Upper lobe of left lung (tissue), 6 donors: ENCODE measurements around the gene RNF214. TPM values are rescaled to one million over a fixed set of nuclear protein-coding genes. Genes with fewer than 3 reads are reported as not detected.

Experiments
- ATAC-seq, 2 donors: fragments of 200-7000 bp; cut with Tn5 transposase; one replicate each; pipeline ENCODE4 v1.9.1; 2022; ENCODE audit warnings: mild to moderate bottlenecking in 2 of 2, moderate library complexity in 2 of 2; ENCODE audit not compliant: low FRiP score in 2 of 2
- DNase-seq, 2 donors: peaks; one replicate each; pipeline ENCODE4 v3.0.0-alpha.2; 2019 to 2020
- H3K27ac ChIP-seq, 4 donors: fragments of 200-600 bp; sonication (generic); one replicate each; pipeline ENCODE4 v1.5.1; 2016 to 2019
- H3K27me3 ChIP-seq, 4 donors: fragments of 200-600 bp; sonication (generic); one replicate each; pipeline ENCODE4 v1.5.1; 2017 to 2019
- H3K36me3 ChIP-seq, 4 donors: fragments of 200-600 bp; sonication (generic); one replicate each; pipeline ENCODE4 v1.5.1; 2016 to 2019
- H3K4me1 ChIP-seq, 4 donors: fragments of 200-600 bp; sonication (generic); one replicate each; pipeline ENCODE4 v1.5.1; 2018 to 2019
- H3K4me3 ChIP-seq, 4 donors: fragments of 200-600 bp; sonication (generic); one replicate each; pipeline ENCODE4 v1.5.1; 2017 to 2019; ENCODE audit warnings: mild to moderate bottlenecking in 2 of 4, moderate library complexity in 1 of 4
- H3K9me3 ChIP-seq, 4 donors: fragments of 200-600 bp; sonication (generic); one replicate each; pipeline ENCODE4 v1.5.1; 2018 to 2019
- EP300 ChIP-seq, 4 donors: sonication (generic); formaldehyde crosslinking; IDR thresholded peaks; one replicate each; pipeline ENCODE4 v1.5.1; 2017; ENCODE audit warnings: antibody characterized with exemption in 4 of 4, control low read depth in 2 of 4
- POLR2A ChIP-seq, 4 donors: fragments of 450-650 bp; IDR thresholded peaks; one replicate each; pipeline ENCODE4 v1.5.1; 2016 to 2017; ENCODE audit warnings: antibody characterized with exemption in 4 of 4, mild to moderate bottlenecking in 2 of 4
- POLR2AphosphoS5 ChIP-seq, 2 donors: sonication (generic); formaldehyde crosslinking; IDR thresholded peaks; one replicate each; pipeline ENCODE4 v1.5.1; 2017; ENCODE audit warnings: antibody characterized with exemption in 2 of 2
- WGBS, 2 donors: methylation state at CpG; one replicate each; pipeline ENCODE4 v1.1.5; 2017 to 2018; 5-methylcytosine and 5-hydroxymethylcytosine counted together
- total RNA-seq, 6 donors: library from RNA; depleted of rRNA in 4 of 6; stranded (reverse); fragments of >200 nt in 4 of 6; gene quantifications; one replicate each; pipeline versions ENCODE4 v1.1.0 to v1.2.1, GENCODE V29; 2016 to 2021
- TF ChIP-seq, protein P1 (sequence below), 6 experiments: fragments of 450-650 bp in 4 of 6; fragments of 200-600 bp in 2 of 6; sonication (generic) in 2 of 6; IDR thresholded peaks; one replicate each; pipeline ENCODE4 v1.5.1; 2016 to 2019; ENCODE audit warnings: antibody characterized with exemption in 6 of 6
- donor health status: DM: no; HTN: no; CAD: no; lungs with moderate emphysema.
- donor health status: DM: no; HTN: yes; CAD: no; lungs with severe emphysema.

RNF214 gene
- total RNA-seq, 6 donors from 2014 or later = 9.0 to 24.1 (median 19.8) TPM

- ATAC-seq (no peak), DNase-seq (no peak)
- H3K4me1 ChIP-seq = no peaks in the 10 kb centered on the region
- H3K9me3 ChIP-seq = no peaks in the 10 kb centered on the region
- no peak for TF ChIP-seq EP300 (IDR thresholded peaks at IDR 0.05)
- H3K36me3 ChIP-seq = peaks cover 0 to 48% (median 32%) of the 10 kb centered on the region in 4 donors
- H3K27me3 ChIP-seq = no peaks in the 10 kb centered on the region
- H3K4me3 ChIP-seq = no peak overlapping the region
- peak overlapping the region in 1 of 4 donors; percentile 17 for H3K27ac ChIP-seq
- WGBS, 2 donors = 69% methylated on average over 4 of the region's 4 CpGs
Observed at GRCh38 chr11:117279711-117280376, 47.4 kb downstream of the RNF214 start.

DNA sequence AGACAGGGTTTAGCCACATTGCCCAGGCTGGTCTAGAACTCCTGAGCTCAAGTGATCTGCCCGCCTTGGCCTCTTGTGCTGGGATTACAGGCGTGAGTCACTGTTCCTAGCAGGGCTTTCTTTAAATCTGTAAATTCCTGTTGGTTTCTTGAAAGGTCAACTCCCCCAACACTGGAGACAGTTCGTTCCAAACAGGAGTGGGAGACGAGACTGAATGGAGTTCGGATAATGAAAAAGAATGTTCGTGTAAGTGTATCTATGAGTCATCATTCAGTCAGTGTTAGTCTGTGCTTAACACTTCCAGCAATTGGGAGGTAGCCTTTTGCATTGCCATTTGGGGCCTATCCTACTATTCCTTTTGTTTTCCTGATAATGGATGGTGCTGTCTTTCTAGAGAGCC is 48.7 kb downstream of the RNF214 start:
- no peaks in the 10 kb centered on the region for H3K4me1 ChIP-seq
- DNase-seq (no peak), ATAC-seq (peak; percentile 44 to 92)
- 93 to 97% methylated on average over 6 of the region's 6 CpGs for WGBS, 2 donors
- TF ChIP-seq EP300 (IDR thresholded peaks at IDR 0.05) = no peak
- TF ChIP-seq POLR2AphosphoS5 (IDR thresholded peaks at IDR 0.05) = no peak
- TF ChIP-seq POLR2A (IDR thresholded peaks at IDR 0.05) = no peak
- TF ChIP-seq, protein P1, sequence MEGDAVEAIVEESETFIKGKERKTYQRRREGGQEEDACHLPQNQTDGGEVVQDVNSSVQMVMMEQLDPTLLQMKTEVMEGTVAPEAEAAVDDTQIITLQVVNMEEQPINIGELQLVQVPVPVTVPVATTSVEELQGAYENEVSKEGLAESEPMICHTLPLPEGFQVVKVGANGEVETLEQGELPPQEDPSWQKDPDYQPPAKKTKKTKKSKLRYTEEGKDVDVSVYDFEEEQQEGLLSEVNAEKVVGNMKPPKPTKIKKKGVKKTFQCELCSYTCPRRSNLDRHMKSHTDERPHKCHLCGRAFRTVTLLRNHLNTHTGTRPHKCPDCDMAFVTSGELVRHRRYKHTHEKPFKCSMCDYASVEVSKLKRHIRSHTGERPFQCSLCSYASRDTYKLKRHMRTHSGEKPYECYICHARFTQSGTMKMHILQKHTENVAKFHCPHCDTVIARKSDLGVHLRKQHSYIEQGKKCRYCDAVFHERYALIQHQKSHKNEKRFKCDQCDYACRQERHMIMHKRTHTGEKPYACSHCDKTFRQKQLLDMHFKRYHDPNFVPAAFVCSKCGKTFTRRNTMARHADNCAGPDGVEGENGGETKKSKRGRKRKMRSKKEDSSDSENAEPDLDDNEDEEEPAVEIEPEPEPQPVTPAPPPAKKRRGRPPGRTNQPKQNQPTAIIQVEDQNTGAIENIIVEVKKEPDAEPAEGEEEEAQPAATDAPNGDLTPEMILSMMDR (IDR thresholded peaks at IDR 0.05) = no peak
- no peaks in the 10 kb centered on the region for H3K27me3 ChIP-seq
- H3K27ac ChIP-seq = no peak overlapping the region
- H3K36me3 ChIP-seq = peaks cover 0 to 59% (median 37%) of the 10 kb centered on the region in 4 donors
- no peak overlapping the region for H3K4me3 ChIP-seq
- H3K9me3 ChIP-seq = no peaks in the 10 kb centered on the region

DNA sequence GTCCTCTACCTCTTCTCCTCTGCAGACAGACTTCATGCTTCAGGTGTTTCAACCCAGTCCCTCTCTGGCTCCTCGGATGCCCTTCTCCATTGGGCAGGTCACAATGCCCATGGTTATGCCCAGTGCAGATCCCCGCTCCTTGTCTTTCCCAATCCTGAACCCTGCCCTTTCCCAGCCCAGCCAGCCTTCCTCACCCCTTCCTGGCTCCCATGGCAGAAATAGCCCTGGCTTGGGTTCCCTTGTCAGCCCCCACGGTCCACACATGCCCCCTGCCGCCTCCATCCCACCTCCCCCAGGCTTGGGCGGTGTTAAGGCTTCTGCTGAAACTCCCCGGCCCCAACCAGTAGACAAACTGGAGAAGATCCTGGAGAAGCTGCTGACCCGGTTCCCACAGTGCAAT is 49.4 kb downstream of the RNF214 start:
- Histone ChIP-seq H3K27me3 (no peaks in the 10 kb centered on the region), H3K36me3 (peaks cover 0 to 59% (median 37%) of the 10 kb centered on the region in 4 donors), H3K4me1 (no peaks in the 10 kb centered on the region), H3K27ac (no peak overlapping the region), H3K4me3 (no peak overlapping the region), H3K9me3 (no peaks in the 10 kb centered on the region)
- 96 to 98% methylated on average over 7 of the region's 7 CpGs for WGBS, 2 donors
- no peak for ATAC-seq
- no peak for TF ChIP-seq POLR2A (IDR thresholded peaks at IDR 0.05)
- TF ChIP-seq, protein P1 (IDR thresholded peaks at IDR 0.05) = no peak
- TF ChIP-seq EP300 (IDR thresholded peaks at IDR 0.05) = no peak
- no peak for TF ChIP-seq POLR2AphosphoS5 (IDR thresholded peaks at IDR 0.05)
- DNase-seq = no peak

GRCh38 chr11:117282956-117283355 is 50.5 kb downstream of the RNF214 start:
- no peak for DNase-seq
- peaks cover 3 to 65% (median 45%) of the 10 kb centered on the region in 4 donors for H3K36me3 ChIP-seq
- 82 to 88% methylated on average over 3 of the region's 3 CpGs for WGBS, 2 donors

GRCh38 chr11:117284053-117284452 is 51.6 kb downstream of the RNF214 start:
- no peak for ATAC-seq
- no peaks in the 10 kb centered on the region for H3K27me3 ChIP-seq
- TF ChIP-seq POLR2AphosphoS5 (IDR thresholded peaks at IDR 0.05) (no peak), POLR2A (IDR thresholded peaks at IDR 0.05) (no peak), EP300 (IDR thresholded peaks at IDR 0.05) (no peak)
- TF ChIP-seq, protein P1 (IDR thresholded peaks at IDR 0.05) = no peak
- no peak for DNase-seq
- WGBS, 2 donors = 100% methylated on average over 2 of the region's 2 CpGs
- H3K4me1 ChIP-seq = no peaks in the 10 kb centered on the region
- H3K9me3 ChIP-seq = no peaks in the 10 kb centered on the region
- no peak overlapping the region for H3K27ac ChIP-seq
- H3K4me3 ChIP-seq = no peak overlapping the region
- H3K36me3 ChIP-seq = peaks cover 10 to 76% (median 50%) of the 10 kb centered on the region in 4 donors

More at GRCh38 chr11:117282956-117283355, 50.5 kb downstream of the RNF214 start:
- Histone ChIP-seq H3K4me1 (no peaks in the 10 kb centered on the region), H3K4me3 (no peak overlapping the region), H3K9me3 (no peaks in the 10 kb centered on the region), H3K27me3 (no peaks in the 10 kb centered on the region), H3K27ac (no peak overlapping the region)
- no peak for TF ChIP-seq EP300 (IDR thresholded peaks at IDR 0.05)
- TF ChIP-seq POLR2A (IDR thresholded peaks at IDR 0.05) = no peak
- no peak for TF ChIP-seq POLR2AphosphoS5 (IDR thresholded peaks at IDR 0.05)
- TF ChIP-seq, protein P1 (IDR thresholded peaks at IDR 0.05) = no peak
- ATAC-seq = no peak
